Neural cell (in vitro differentiated cells): ENCODE data around the gene MAML3. TPM values are rescaled to one million over a fixed set of nuclear protein-coding genes. Genes with fewer than 3 reads are reported as not detected.

Experiments
- H2AFZ ChIP-seq: fragments of 200-600, 300-800 bp; sonication (generic), shearing (Covaris generic); 2 replicates; pipeline ENCODE4 v1.6.0; 2014; ENCODE audit warnings: low read depth, mild to moderate bottlenecking, antibody characterized with exemption, low read length, moderate library complexity
- H3F3A ChIP-seq: fragments of 200-600 bp; shearing (Covaris generic); 2 replicates; pipeline ENCODE4 v1.6.1; 2016; ENCODE audit warnings: mild to moderate bottlenecking, moderate library complexity, mixed read lengths, antibody characterized with exemption, low read length; ENCODE audit not compliant: insufficient read depth, poor library complexity, severe bottlenecking
- H3K27ac ChIP-seq: fragments of 200-600, 300-800 bp; sonication (generic), shearing (Covaris generic); 2 replicates; pipeline ENCODE4 v1.5.1; 2014; ENCODE audit warnings: mild to moderate bottlenecking, low read length, moderate library complexity
- H3K27me3 ChIP-seq: fragments of 300-800, 200-600 bp; sonication (generic), shearing (Covaris generic); 2 replicates; pipeline ENCODE4 v1.6.0; 2014; ENCODE audit warnings: mild to moderate bottlenecking, low read depth, low read length, moderate library complexity; ENCODE audit not compliant: insufficient read depth
- H3K36me3 ChIP-seq: fragments of 300-800, 200-600 bp; sonication (generic), shearing (Covaris generic); 2 replicates; pipeline ENCODE4 v1.5.1; 2014; ENCODE audit warnings: mild to moderate bottlenecking, antibody characterized with exemption, low read length, moderate library complexity; ENCODE audit not compliant: insufficient read depth
- H3K4me2 ChIP-seq: fragments of 300-800, 200-600 bp; sonication (generic), shearing (Covaris generic); 2 replicates; pipeline ENCODE4 v1.6.0; 2014; ENCODE audit warnings: mild to moderate bottlenecking, low read length
- H3K4me3 ChIP-seq: fragments of 300-800, 200-600 bp; sonication (generic), shearing (Covaris generic); 2 replicates; pipeline ENCODE4 v1.5.1; 2014; ENCODE audit warnings: mild to moderate bottlenecking, low read length, moderate library complexity
- H3K79me2 ChIP-seq: fragments of 200-600 bp; shearing (Covaris generic); replicated peaks from 2 replicates; pipeline ENCODE4 v1.6.0; 2014; ENCODE audit warnings: mild to moderate bottlenecking, low read length, moderate library complexity; ENCODE audit not compliant: insufficient read depth
- H3K9ac ChIP-seq: fragments of 300-800, 200-600 bp; sonication (generic), shearing (Covaris generic); 2 replicates; pipeline ENCODE4 v1.6.1; 2016; ENCODE audit warnings: mild to moderate bottlenecking, low read length, mixed read lengths
- H3K9me2 ChIP-seq: fragments of 200-600 bp; shearing (Covaris generic); 2 replicates; pipeline ENCODE4 v1.6.1; 2016; ENCODE audit warnings: mild to moderate bottlenecking, low read length, mixed read lengths; ENCODE audit not compliant: insufficient read depth
- H3K9me3 ChIP-seq: fragments of 200-600, 300-800 bp; sonication (generic), shearing (Covaris generic); 2 replicates; pipeline ENCODE4 v1.6.1; 2016; ENCODE audit warnings: mild to moderate bottlenecking, mixed run types, low read length, moderate library complexity, mixed read lengths
- H4K20me1 ChIP-seq: fragments of 200-600 bp; shearing (Covaris generic); 2 replicates; pipeline ENCODE4 v1.6.1; 2016; ENCODE audit warnings: mild to moderate bottlenecking, mixed run types; ENCODE audit not compliant: insufficient read depth
- CTCF ChIP-seq: fragments of 450-650 bp; IDR thresholded peaks from 2 replicates; pipeline ENCODE4 v1.5.1; 2014; ENCODE audit warnings: antibody characterized with exemption, mild to moderate bottlenecking, moderate library complexity; ENCODE audit not compliant: poor library complexity, severe bottlenecking
- EP300 ChIP-seq: fragments of 450-650 bp; conservative IDR thresholded peaks from 2 replicates; pipeline ENCODE4 v1.6.1; 2014; ENCODE audit warnings: antibody characterized with exemption, mild to moderate bottlenecking, moderate library complexity; ENCODE audit not compliant: poor library complexity, severe bottlenecking
- EZH2 ChIP-seq: fragments of 200-600, 300-800 bp; shearing (Covaris generic), sonication (generic); IDR thresholded peaks from 2 replicates; pipeline ENCODE4 v1.6.1; 2014; ENCODE audit warnings: antibody characterized with exemption, low read length, borderline replicate concordance, mild to moderate bottlenecking; ENCODE audit not compliant: insufficient read depth, poor library complexity, severe bottlenecking
- MXI1 ChIP-seq: fragments of 450-650 bp; conservative IDR thresholded peaks from 2 replicates; pipeline ENCODE4 v1.6.1; 2014; ENCODE audit warnings: antibody characterized with exemption, mild to moderate bottlenecking; ENCODE audit not compliant: poor library complexity, severe bottlenecking
- POLR2AphosphoS5 ChIP-seq: IDR thresholded peaks from 2 replicates; pipeline ENCODE4 v1.6.1; 2012
- RAD21 ChIP-seq: fragments of 450-650 bp; conservative IDR thresholded peaks from 2 replicates; pipeline ENCODE4 v1.6.1; 2014; ENCODE audit warnings: antibody characterized with exemption, mild to moderate bottlenecking, moderate library complexity
- REST ChIP-seq: IDR thresholded peaks from 2 replicates; pipeline ENCODE4 v1.6.1; 2012; ENCODE audit warnings: borderline replicate concordance
- SMC3 ChIP-seq: fragments of 450-650 bp; conservative IDR thresholded peaks from 2 replicates; pipeline ENCODE4 v1.6.1; 2014; ENCODE audit warnings: antibody characterized with exemption, mild to moderate bottlenecking, moderate library complexity; ENCODE audit not compliant: poor library complexity
- TAF1 ChIP-seq: IDR thresholded peaks from 2 replicates; pipeline ENCODE4 v1.6.1; 2012; ENCODE audit warnings: low read depth
- polyA plus RNA-seq: library from polyadenylated mRNA; depleted of rRNA; stranded (reverse); fragments of >200 nt; gene quantifications from 2 replicates; pipeline ENCODE4 v1.2.3, GENCODE V29; 2014

The MAML3 gene
- polyA plus RNA-seq, 1 donor from 2014 or later, result 10.2 TPM

GRCh38 chr4:140053185-140053584 is 100.8 kb downstream of the MAML3 start:
- Histone ChIP-seq H3K79me2 (peaks cover 27% of the 10 kb centered on the region), H3K9ac (no peak overlapping the region), H2AFZ (no peak overlapping the region)

GRCh38 chr4:140052050-140052449 is 101.9 kb downstream of the MAML3 start:
- Histone ChIP-seq H3K9ac (no peak overlapping the region), H3K79me2 (peaks cover 20% of the 10 kb centered on the region), H4K20me1 (no peaks in the 10 kb centered on the region), H3K9me3 (no peaks in the 10 kb centered on the region), H3K4me3 (no peak overlapping the region), H3K4me2 (no peak overlapping the region), H3K36me3 (no peaks in the 10 kb centered on the region), H3K27ac (no peak overlapping the region), H3K9me2 (no peaks in the 10 kb centered on the region), H3K27me3 (no peaks in the 10 kb centered on the region), H2AFZ (no peak overlapping the region), H3F3A (peaks cover 6% of the 10 kb centered on the region)
- peak; percentile 50 for TF ChIP-seq CTCF
- TF ChIP-seq EZH2, result no peak
- no peak for TF ChIP-seq REST
- no peak for TF ChIP-seq TAF1
- TF ChIP-seq MXI1, result no peak
- TF ChIP-seq EP300, result no peak

More at GRCh38 chr4:140053185-140053584, 100.8 kb downstream of the MAML3 start:
- H3K36me3 ChIP-seq, result no peaks in the 10 kb centered on the region
- no peak for TF ChIP-seq REST
- no peak for TF ChIP-seq RAD21
- no peak for TF ChIP-seq SMC3
- TF ChIP-seq EP300, result no peak
- TF ChIP-seq MXI1, result no peak
- TF ChIP-seq TAF1, result no peak
- TF ChIP-seq CTCF, result no peak
- TF ChIP-seq EZH2, result no peak
- no peak for TF ChIP-seq POLR2AphosphoS5
- no peaks in the 10 kb centered on the region for H3K9me3 ChIP-seq
- H3K27me3 ChIP-seq, result no peaks in the 10 kb centered on the region
- H3K4me3 ChIP-seq, result no peak overlapping the region
- H3K27ac ChIP-seq, result no peak overlapping the region
- no peaks in the 10 kb centered on the region for H3K9me2 ChIP-seq
- H4K20me1 ChIP-seq, result no peaks in the 10 kb centered on the region
- H3F3A ChIP-seq, result peaks cover 6% of the 10 kb centered on the region
- no peak overlapping the region for H3K4me2 ChIP-seq
